ENCODE results near the gene KDM4C. TPM values are rescaled to one million over a fixed set of nuclear protein-coding genes. Genes with fewer than 3 reads are reported as not detected.

Gene KDM4C
- total and polyA plus RNA-seq, 4 donors: 18.9 to 69.5 (median 29.1) TPM

- Histone ChIP-seq H3K27me3 (ENCODE audit: control insufficient read depth, insufficient read depth, low read length) (no peaks in the 10 kb centered on the region), H3K4me1 (ENCODE audit: control insufficient read depth, insufficient read depth, low read length) (peaks cover 3% of the 10 kb centered on the region), H3K27ac (ENCODE audit: low read depth, low read length) (no peak overlapping the region), H3K36me3 (ENCODE audit: control insufficient read depth, insufficient read depth, low read length) (no peaks in the 10 kb centered on the region), H3K9me3 (ENCODE audit: control insufficient read depth, insufficient read depth, low read length) (no peaks in the 10 kb centered on the region), H3K4me3 (ENCODE audit: low read depth, low read length) (no peak overlapping the region)
- no peak for DNase-seq (ENCODE audit: low read depth in 4 of 6, low spot score in 6 of 6)
- WGBS (ENCODE audit: insufficient coverage): no CpG with 5 or more reads among the region's 3 CpGs
Observed at GRCh38 chr9:6960777-6961176, 203.0 kb downstream of the KDM4C start.

GRCh38 chr9:6961845-6962522 is 204.2 kb downstream of the KDM4C start:
- Histone ChIP-seq H3K27ac (ENCODE audit: low read depth, low read length) (no peak overlapping the region), H3K9me3 (ENCODE audit: control insufficient read depth, insufficient read depth, low read length) (no peaks in the 10 kb centered on the region), H3K4me3 (ENCODE audit: low read depth, low read length) (no peak overlapping the region), H3K36me3 (ENCODE audit: control insufficient read depth, insufficient read depth, low read length) (no peaks in the 10 kb centered on the region), H3K4me1 (ENCODE audit: control insufficient read depth, insufficient read depth, low read length) (peaks cover 3% of the 10 kb centered on the region), H3K27me3 (ENCODE audit: control insufficient read depth, insufficient read depth, low read length) (no peaks in the 10 kb centered on the region)
- 51% methylated on average over 3 of the region's 5 CpGs for WGBS (ENCODE audit: insufficient coverage)
- peak in 1 of 6 donors; percentile 66 for DNase-seq (ENCODE audit: low read depth in 4 of 6, low spot score in 6 of 6)

- Histone ChIP-seq H3K9me3 (ENCODE audit: control insufficient read depth, insufficient read depth, low read length) (no peaks in the 10 kb centered on the region), H3K4me1 (ENCODE audit: control insufficient read depth, insufficient read depth, low read length) (no peaks in the 10 kb centered on the region), H3K36me3 (ENCODE audit: control insufficient read depth, insufficient read depth, low read length) (no peaks in the 10 kb centered on the region), H3K27ac (ENCODE audit: low read depth, low read length) (no peak overlapping the region), H3K4me3 (ENCODE audit: low read depth, low read length) (no peak overlapping the region), H3K27me3 (ENCODE audit: control insufficient read depth, insufficient read depth, low read length) (no peaks in the 10 kb centered on the region)
- WGBS (ENCODE audit: insufficient coverage): no CpG with 5 or more reads among the region's 1 CpG
- no peak for DNase-seq (ENCODE audit: low read depth in 4 of 6, low spot score in 6 of 6)
Observed at GRCh38 chr9:6965566-6965965, 207.8 kb downstream of the KDM4C start.

DNA sequence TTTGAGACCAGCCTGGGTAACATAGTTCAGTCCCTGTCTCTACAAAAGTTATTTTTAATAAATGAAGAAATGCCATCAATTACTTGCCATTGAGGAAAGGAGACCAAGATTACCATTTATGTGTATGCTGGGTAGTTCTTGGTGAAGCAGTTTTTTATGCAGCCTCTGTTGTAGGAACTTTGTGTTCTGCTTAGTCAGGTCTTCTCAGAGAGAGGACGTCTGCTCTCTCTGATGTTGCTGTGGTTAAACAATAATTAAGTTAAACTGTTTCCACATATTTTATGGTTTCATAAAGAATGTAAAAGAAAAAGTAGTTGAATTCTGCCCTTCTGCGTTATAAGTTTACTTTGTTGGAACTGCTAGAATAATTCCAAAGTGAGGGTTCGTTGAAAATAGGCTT is 210.5 kb downstream of the KDM4C start:
- Histone ChIP-seq H3K27ac (ENCODE audit: low read depth, low read length) (no peak overlapping the region), H3K9me3 (ENCODE audit: control insufficient read depth, insufficient read depth, low read length) (no peaks in the 10 kb centered on the region), H3K27me3 (ENCODE audit: control insufficient read depth, insufficient read depth, low read length) (no peaks in the 10 kb centered on the region), H3K4me3 (ENCODE audit: low read depth, low read length) (no peak overlapping the region), H3K36me3 (ENCODE audit: control insufficient read depth, insufficient read depth, low read length) (no peaks in the 10 kb centered on the region), H3K4me1 (ENCODE audit: control insufficient read depth, insufficient read depth, low read length) (no peaks in the 10 kb centered on the region)
- DNase-seq (ENCODE audit: low read depth in 4 of 6, low spot score in 6 of 6): no peak
- no CpG with 5 or more reads among the region's 3 CpGs for whole genome bisulfite sequencing (ENCODE audit: insufficient coverage)

- H3K9me3 ChIP-seq (ENCODE audit: control insufficient read depth, insufficient read depth, low read length): no peaks in the 10 kb centered on the region
- no peaks in the 10 kb centered on the region for H3K27me3 ChIP-seq (ENCODE audit: control insufficient read depth, insufficient read depth, low read length)
- H3K27ac ChIP-seq (ENCODE audit: low read depth, low read length): no peak overlapping the region
- no peak overlapping the region for H3K4me3 ChIP-seq (ENCODE audit: low read depth, low read length)
- no CpG with 5 or more reads among the region's 3 CpGs for WGBS (ENCODE audit: insufficient coverage)
- no peak for DNase-seq (ENCODE audit: low read depth in 4 of 6, low spot score in 6 of 6)
- H3K4me1 ChIP-seq (ENCODE audit: control insufficient read depth, insufficient read depth, low read length): no peaks in the 10 kb centered on the region
- no peaks in the 10 kb centered on the region for H3K36me3 ChIP-seq (ENCODE audit: control insufficient read depth, insufficient read depth, low read length)
Observed at GRCh38 chr9:6969805-6970204, 212.0 kb downstream of the KDM4C start.

DNA sequence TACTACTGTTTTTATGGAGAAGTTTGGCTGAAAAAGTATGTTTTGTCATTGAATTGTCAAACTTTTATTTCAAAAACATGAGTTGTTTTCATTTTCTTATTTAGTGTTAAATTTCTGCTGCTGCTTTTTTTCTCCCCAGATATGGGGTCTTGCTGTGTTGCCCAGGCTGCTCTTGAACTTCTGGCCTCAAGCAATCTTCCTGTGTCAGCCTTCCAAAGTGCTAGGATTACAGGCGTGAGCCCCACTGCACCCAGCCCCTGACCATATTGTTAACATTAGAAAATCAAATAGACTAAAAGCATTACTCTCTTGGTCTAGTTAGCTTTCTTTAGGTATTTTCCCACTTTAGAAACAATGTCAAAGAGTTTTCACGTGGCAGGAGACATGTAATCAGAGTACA is 215.3 kb downstream of the KDM4C start:
- no peaks in the 10 kb centered on the region for H3K4me1 ChIP-seq (ENCODE audit: control insufficient read depth, insufficient read depth, low read length)

DNA sequence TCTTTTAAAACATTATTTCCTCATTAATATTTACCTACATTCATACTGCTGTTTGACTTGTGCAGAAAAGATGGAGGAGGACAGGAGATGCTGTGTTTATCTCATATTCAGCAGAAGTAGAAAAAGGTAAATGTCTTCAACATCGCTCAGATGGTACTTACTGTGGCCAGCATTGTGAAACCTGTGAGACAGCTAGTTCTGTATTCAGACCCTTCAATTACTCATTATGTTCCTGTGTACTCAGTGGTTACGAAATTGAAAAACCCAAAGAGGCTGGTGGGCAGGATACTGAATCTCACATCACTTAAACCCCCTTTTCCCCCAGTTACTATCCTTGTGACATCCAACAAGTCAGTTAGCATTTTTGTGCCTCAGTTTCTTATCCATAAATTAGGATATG is 216.0 kb downstream of the KDM4C start:
- 83% methylated on average over 1 of the region's 2 CpGs for WGBS (ENCODE audit: insufficient coverage)
- no peak for DNase-seq (ENCODE audit: low read depth in 4 of 6, low spot score in 6 of 6)
- H3K27me3 ChIP-seq (ENCODE audit: control insufficient read depth, insufficient read depth, low read length): no peaks in the 10 kb centered on the region
- H3K27ac ChIP-seq (ENCODE audit: low read depth, low read length): no peak overlapping the region
- no peaks in the 10 kb centered on the region for H3K9me3 ChIP-seq (ENCODE audit: control insufficient read depth, insufficient read depth, low read length)
- H3K4me3 ChIP-seq (ENCODE audit: low read depth, low read length): no peak overlapping the region
- H3K36me3 ChIP-seq (ENCODE audit: control insufficient read depth, insufficient read depth, low read length): no peaks in the 10 kb centered on the region
- no peaks in the 10 kb centered on the region for H3K4me1 ChIP-seq (ENCODE audit: control insufficient read depth, insufficient read depth, low read length)

More for the DNA sequence above, 215.3 kb downstream of the KDM4C start:
- DNase-seq (ENCODE audit: low read depth in 4 of 6, low spot score in 6 of 6): no peak
- H3K27me3 ChIP-seq (ENCODE audit: control insufficient read depth, insufficient read depth, low read length): no peaks in the 10 kb centered on the region
- H3K27ac ChIP-seq (ENCODE audit: low read depth, low read length): no peak overlapping the region
- no peaks in the 10 kb centered on the region for H3K36me3 ChIP-seq (ENCODE audit: control insufficient read depth, insufficient read depth, low read length)
- WGBS (ENCODE audit: insufficient coverage): no CpG with 5 or more reads among the region's 2 CpGs
- H3K4me3 ChIP-seq (ENCODE audit: low read depth, low read length): no peak overlapping the region
- no peaks in the 10 kb centered on the region for H3K9me3 ChIP-seq (ENCODE audit: control insufficient read depth, insufficient read depth, low read length)

GRCh38 chr9:6975198-6975597 is 217.4 kb downstream of the KDM4C start:
- no CpG with 5 or more reads among the region's 2 CpGs for WGBS (ENCODE audit: insufficient coverage)
- DNase-seq (ENCODE audit: low read depth in 4 of 6, low spot score in 6 of 6): peak in 1 of 6 donors; percentile 24
- Histone ChIP-seq H3K36me3 (ENCODE audit: control insufficient read depth, insufficient read depth, low read length) (no peaks in the 10 kb centered on the region), H3K27ac (ENCODE audit: low read depth, low read length) (no peak overlapping the region), H3K4me1 (ENCODE audit: control insufficient read depth, insufficient read depth, low read length) (no peaks in the 10 kb centered on the region), H3K9me3 (ENCODE audit: control insufficient read depth, insufficient read depth, low read length) (no peaks in the 10 kb centered on the region), H3K4me3 (ENCODE audit: low read depth, low read length) (no peak overlapping the region), H3K27me3 (ENCODE audit: control insufficient read depth, insufficient read depth, low read length) (no peaks in the 10 kb centered on the region)

DNA sequence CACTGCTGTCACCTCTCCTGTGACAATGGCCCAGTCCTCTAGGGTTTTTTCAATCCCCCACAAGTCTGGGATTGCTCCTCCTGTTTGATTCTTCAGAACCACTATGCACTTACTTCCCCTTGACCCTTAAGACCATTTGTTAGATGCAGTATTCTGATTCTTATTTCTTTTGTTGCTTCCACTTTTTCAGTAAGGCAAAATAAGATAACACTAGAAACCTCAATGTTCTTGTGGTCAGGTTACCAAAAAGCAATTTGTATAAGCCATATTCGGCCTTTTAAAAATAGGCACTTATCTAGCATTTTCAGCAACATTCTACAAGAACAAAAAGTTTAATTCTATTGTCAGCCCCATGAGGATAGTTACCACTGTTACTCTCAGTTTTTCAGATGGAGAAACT is 220.0 kb downstream of the KDM4C start:
- H3K36me3 ChIP-seq (ENCODE audit: control insufficient read depth, insufficient read depth, low read length): no peaks in the 10 kb centered on the region
- no peak overlapping the region for H3K4me3 ChIP-seq (ENCODE audit: low read depth, low read length)
- no peaks in the 10 kb centered on the region for H3K4me1 ChIP-seq (ENCODE audit: control insufficient read depth, insufficient read depth, low read length)
- no CpG with 5 or more reads among the region's 1 CpG for WGBS (ENCODE audit: insufficient coverage)
- H3K27me3 ChIP-seq (ENCODE audit: control insufficient read depth, insufficient read depth, low read length): no peaks in the 10 kb centered on the region
- H3K27ac ChIP-seq (ENCODE audit: low read depth, low read length): no peak overlapping the region
- DNase-seq (ENCODE audit: low read depth in 4 of 6, low spot score in 6 of 6): no peak
- H3K9me3 ChIP-seq (ENCODE audit: control insufficient read depth, insufficient read depth, low read length): no peaks in the 10 kb centered on the region

DNA sequence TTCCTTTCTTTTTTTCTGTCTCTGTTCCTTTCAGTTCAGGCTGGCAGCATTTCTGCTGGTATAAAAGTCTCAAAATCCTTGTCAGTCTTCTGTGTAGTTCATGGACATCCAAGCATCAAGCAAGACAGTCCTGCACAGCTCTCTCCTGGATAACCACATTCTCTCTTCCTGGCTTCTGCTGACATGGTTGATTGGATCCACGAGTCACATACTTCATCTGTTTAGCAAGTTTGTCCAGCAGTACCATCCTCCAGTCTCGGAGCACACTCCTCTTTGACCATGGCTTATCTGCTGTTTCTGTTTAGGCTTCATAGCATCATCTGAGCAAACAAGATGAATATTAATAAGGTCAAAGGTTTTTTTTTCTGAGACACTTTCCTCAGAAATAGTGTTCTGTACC is 220.8 kb downstream of the KDM4C start:
- H3K27ac ChIP-seq (ENCODE audit: low read depth, low read length): no peak overlapping the region
- 67% methylated on average over 1 of the region's 2 CpGs for WGBS (ENCODE audit: insufficient coverage)
- DNase-seq (ENCODE audit: low read depth in 4 of 6, low spot score in 6 of 6): no peak
- H3K9me3 ChIP-seq (ENCODE audit: control insufficient read depth, insufficient read depth, low read length): no peaks in the 10 kb centered on the region
- H3K4me3 ChIP-seq (ENCODE audit: low read depth, low read length): no peak overlapping the region
- H3K36me3 ChIP-seq (ENCODE audit: control insufficient read depth, insufficient read depth, low read length): no peaks in the 10 kb centered on the region
- no peaks in the 10 kb centered on the region for H3K27me3 ChIP-seq (ENCODE audit: control insufficient read depth, insufficient read depth, low read length)
- no peaks in the 10 kb centered on the region for H3K4me1 ChIP-seq (ENCODE audit: control insufficient read depth, insufficient read depth, low read length)
